ENCODE results near the gene HDGFL2. TPM values are rescaled to one million over a fixed set of nuclear protein-coding genes. Genes with fewer than 3 reads are reported as not detected.

HDGFL2 gene
- total and polyA plus RNA-seq, 2 of the 8 experiments (the other 6 are each of a cell fraction or from before 2014, with no cell fraction given): 31.1 to 106 TPM

GRCh38 chr19:4534836-4535658, 63.0 kb downstream of the HDGFL2 start, which contains the start of gene PLIN5:
Gene PLIN5, minus strand, starts transcription at chr19:4535224. Its CDS starts 1,150 bp downstream, at chr19:4534074.
- Histone ChIP-seq H2BK5ac (ENCODE audit: low read depth, low read length) (no peak within 1 kb of the TSS), H3K4ac (replicated peaks; ENCODE audit: insufficient read length, low read depth, low read length) (no peak within 1 kb of the TSS), H4K5ac (ENCODE audit: insufficient read length, low read depth, low read length) (no peak within 1 kb of the TSS), H4K8ac (ENCODE audit: extremely low read depth, insufficient read depth, low read length) (peak within 1 kb of the TSS; percentile 43; the same call in 1 of the 2 replicates), H2AK5ac (ENCODE audit: low read depth, low read length) (no peak within 1 kb of the TSS), H3K27ac (ENCODE audit: low read depth, low read length) (no peak within 1 kb of the TSS), H2BK12ac (ENCODE audit: low read depth, low read length) (0 out of 2 replicates have a peak within 1 kb of the TSS, but pooled peaks have one; percentile 60), H3K36me3 (ENCODE audit: control insufficient read depth in 2 of 4, insufficient read depth in 4 of 4, low read length in 3 of 4) (no peaks in the 10 kb centered on the region), H2BK20ac (ENCODE audit: low read length) (no peak within 1 kb of the TSS), H3K56ac (replicated peaks; ENCODE audit: insufficient read length, low read depth, low read length) (no peak within 1 kb of the TSS), H3K79me1 (ENCODE audit: low read depth, low read length) (no peaks in the 10 kb centered on the region), H3K27me3 (replicated peaks in 1 of 4; ENCODE audit: control insufficient read depth in 3 of 4, extremely low read depth in 1 of 4, insufficient read depth in 3 of 4, low read length in 3 of 4) (peaks cover 0 to 19% (median 15%) of the 10 kb centered on the region in 4 experiments; a peak in 4 of 7 replicates), H3K23me2 (ENCODE audit: low read depth, low read length) (peaks cover 4% of the 10 kb centered on the region; the same call in 1 of the 2 replicates), H3K18ac (ENCODE audit: extremely low read depth, low read length) (no peak within 1 kb of the TSS), H3K4me3 (ENCODE audit: extremely low read depth in 1 of 4, insufficient read depth in 2 of 4, low read depth in 3 of 4, low read length in 4 of 4) (peak within 1 kb of the TSS in 3 of 4 experiments; percentile 12 to 53 (median 16); a peak in 5 of 8 replicates), H3K9ac (replicated peaks in 1 of 4; ENCODE audit: extremely low read depth in 1 of 4, low read depth in 3 of 4, low read length in 3 of 4) (no peak within 1 kb of the TSS; a peak in 1 of 7 replicates), H3K4me1 (replicated peaks in 1 of 4; ENCODE audit: control insufficient read depth in 3 of 4, insufficient read depth in 4 of 4, low read length in 3 of 4) (peaks cover 0 to 13% (median 5%) of the 10 kb centered on the region in 4 experiments; a peak in 5 of 7 replicates), H3K4me2 (ENCODE audit: insufficient read depth in 1 of 2, low read depth in 2 of 2, low read length in 2 of 2) (peak within 1 kb of the TSS; percentile 63 to 91), H3K79me2 (ENCODE audit: control insufficient read depth in 1 of 2, insufficient read depth in 2 of 2, low read length in 2 of 2) (no peaks in the 10 kb centered on the region), H2AFZ (ENCODE audit: low read length) (no peak within 1 kb of the TSS), H3K14ac (ENCODE audit: insufficient read length) (no peak within 1 kb of the TSS), H3K9me3 (ENCODE audit: insufficient read depth in 2 of 2, low read depth in 1 of 2, low read length in 1 of 2) (no peaks in the 10 kb centered on the region), H2BK15ac (ENCODE audit: low read length) (no peak within 1 kb of the TSS; the same call in 1 of the 2 replicates), H4K91ac (replicated peaks; ENCODE audit: insufficient read length, low read length) (no peak within 1 kb of the TSS), H4K20me1 (replicated peaks in 1 of 2; ENCODE audit: control insufficient read depth in 1 of 2, insufficient read depth in 2 of 2, low read length in 2 of 2) (peaks cover 0 to 3% of the 10 kb centered on the region in 2 experiments), H3K23ac (ENCODE audit: insufficient read length) (no peak within 1 kb of the TSS), H2BK120ac (replicated peaks; ENCODE audit: low read depth, low read length) (no peak within 1 kb of the TSS)
- WGBS, 2 experiments (ENCODE audit: extremely low coverage in 1 of 2, insufficient coverage in 1 of 2, insufficient read length in 1 of 2, insufficient replicate concordance in 2 of 2, low coverage in 1 of 2, low lambda C conversion rate in 2 of 2, missing lambda C conversion rate in 1 of 2): 17% methylated on average over 32 of the region's 49 CpGs; no CpG with 5 or more reads in 1 of the 2 experiments
- FAIRE-seq (peak; percentile 66), DNase-seq (ENCODE audit: low read depth in 1 of 2, low spot score in 2 of 2) (peak; percentile 54 to 99)
- POLR2A ChIA-PET (ENCODE audit: partially characterized antibody): interaction anchor here (0.9 to 2.7 kb wide), 15 partner anchors 9 to 122 kb away, joined by 3 to 23 read pairs (median 4); partner anchors contain the start of gene PLIN4
- CTCF ChIA-PET (ENCODE audit: partially characterized antibody): interaction anchor here (0.6 to 11.6 kb wide), 16 partner anchors 12 to 955 kb away, joined by 3 to 174 read pairs (median 5); partner anchors contain the start of genes PLIN4 and TNFAIP8L1
- TF ChIP-seq RXRA (IDR thresholded peaks at IDR 0.05; ENCODE audit: insufficient read depth, low read depth, low read length) (no peak), RAD21 (IDR thresholded peaks at IDR 0.05 in 1 of 2, conservative IDR thresholded peaks at IDR 0.05 in 1 of 2; ENCODE audit: low read depth in 2 of 2, low read length in 2 of 2) (peak in 1 of 2 experiments; percentile 3; a peak in 1 of 4 replicates), TAF1 (IDR thresholded peaks at IDR 0.05; ENCODE audit: low read depth, low read length) (peak; percentile 60; the same call in 1 of the 2 replicates), PHF8 (conservative IDR thresholded peaks at IDR 0.05; ENCODE audit: low read depth, low read length) (peak; percentile 77; the same call in 1 of the 2 replicates), ASH2L (IDR thresholded peaks at IDR 0.05; ENCODE audit: low read length) (peak; percentile 63), POLR2AphosphoS5 (IDR thresholded peaks at IDR 0.05; ENCODE audit: low read depth, low read length) (peak; percentile 53; the same call in 1 of the 2 replicates), CTCF (IDR thresholded peaks at IDR 0.05; ENCODE audit: control extremely low read depth in 1 of 3, insufficient read depth in 1 of 3, low read depth in 1 of 3, low read length in 3 of 3) (peak in 2 of 3 experiments; percentile 0 to 8; a peak in 2 of 4 replicates)
